Measurements from ENCODE around the gene DHRS3.

GRCh38 chr1:12666141-12666735 is 48.2 kb upstream of the DHRS3 start:
- TF ChIP-seq POLR2AphosphoS5 (IDR thresholded peaks at IDR 0.05; ENCODE audit: low read depth, low read length) (no peak), REST (IDR thresholded peaks at IDR 0.05; ENCODE audit: insufficient read depth in 1 of 2, low read depth in 2 of 2, low read length in 2 of 2) (no peak)
